Common myeloid progenitor, CD34-positive (primary cell): ENCODE measurements around the gene AAGAB.

Experiments used
- CTCF ChIA-PET: fragments of 350-600 bp; sonication (Branson Sonifier 250); formaldehyde crosslinking; loops from one replicate; lab custom pipeline; 2021; ENCODE audit warnings: antibody characterized with exemption; lab: Charles Lee
- POLR2A ChIA-PET: fragments of 350-600 bp; sonication (Branson Sonifier 250); formaldehyde crosslinking; loops from one replicate; lab custom pipeline; 2021; ENCODE audit warnings: antibody characterized with exemption; lab: Charles Lee
- DNase-seq, 3 donors: peaks; one replicate each; pipeline versions ENCODE4 v3.0.0 to v3.0.0-alpha.2; 2013
- H3K27ac ChIP-seq, 2 experiments: 1 replicate in 1 of 2; 2 replicates in 1 of 2; pipeline ENCODE4 v1.7.0; 2013; ENCODE audit warnings: inconsistent platforms in 2 of 2, low read length in 2 of 2, mild to moderate bottlenecking in 2 of 2, low read depth in 1 of 2, moderate library complexity in 1 of 2; ENCODE audit not compliant: severe bottlenecking in 2 of 2, insufficient read depth in 1 of 2, poor library complexity in 1 of 2
- H3K27me3 ChIP-seq, 5 experiments: replicated peaks in 2 of 5; 1 replicate in 3 of 5; 2 replicates in 2 of 5; pipeline versions ENCODE4 v1.6.1 to v1.7.0; 2013; ENCODE audit warnings: low read length in 4 of 5, mild to moderate bottlenecking in 2 of 5, moderate library complexity in 2 of 5, inconsistent platforms in 1 of 5; ENCODE audit not compliant: insufficient read depth in 5 of 5, control insufficient read depth in 4 of 5
- H3K36me3 ChIP-seq, 4 experiments: 1 replicate in 2 of 4; 2 replicates in 2 of 4; pipeline versions ENCODE4 v1.6.1 to v1.7.0; 2013; ENCODE audit warnings: low read length in 3 of 4, control low read depth in 1 of 4, mild to moderate bottlenecking in 1 of 4; ENCODE audit not compliant: control insufficient read depth in 4 of 4, insufficient read depth in 4 of 4
- H3K4me1 ChIP-seq, 4 experiments: 1 replicate in 3 of 4; 2 replicates in 1 of 4; pipeline versions ENCODE4 v1.6.1 to v1.7.1; 2013; ENCODE audit warnings: low read length in 3 of 4, mild to moderate bottlenecking in 3 of 4, control low read depth in 1 of 4, inconsistent platforms in 1 of 4, moderate library complexity in 1 of 4; ENCODE audit not compliant: control insufficient read depth in 4 of 4, insufficient read depth in 4 of 4; ENCODE audit errors: control extremely low read depth in 1 of 4
- H3K4me3 ChIP-seq, 7 experiments: 1 replicate in 4 of 7; 2 replicates in 3 of 7; pipeline versions ENCODE4 v1.5.1 to v1.7.0; 2013; ENCODE audit warnings: mild to moderate bottlenecking in 7 of 7, low read length in 6 of 7, moderate library complexity in 6 of 7, inconsistent platforms in 2 of 7, low read depth in 2 of 7, control low read depth in 1 of 7; ENCODE audit not compliant: insufficient read depth in 4 of 7, control insufficient read depth in 1 of 7; ENCODE audit errors: extremely low read depth in 1 of 7
- H3K9me3 ChIP-seq, 5 experiments: 1 replicate in 4 of 5; 2 replicates in 1 of 5; pipeline versions ENCODE4 v1.6.1 to v1.7.1; 2013; ENCODE audit warnings: low read length in 4 of 5, mild to moderate bottlenecking in 2 of 5, inconsistent platforms in 1 of 5, low read depth in 1 of 5, moderate library complexity in 1 of 5; ENCODE audit not compliant: control insufficient read depth in 4 of 5, insufficient read depth in 2 of 5; ENCODE audit errors: control extremely low read depth in 1 of 5
- WGBS: methylation state at CpG from one replicate; pipeline ENCODE4 v1.1.5; 2013; ENCODE audit not compliant: insufficient coverage; 5-methylcytosine and 5-hydroxymethylcytosine counted together

The AAGAB gene

GRCh38 chr15:67241132-67241855 is 13.2 kb downstream of the AAGAB start:
- no peak for DNase-seq
- H3K27me3 ChIP-seq: no peaks in the 10 kb centered on the region
- 100% methylated on average over 3 of the region's 4 CpGs for WGBS
- peaks cover 3 to 27% (median 12%) of the 10 kb centered on the region in 4 experiments for H3K4me1 ChIP-seq
- H3K36me3 ChIP-seq: peaks cover 0 to 3% (median 2%) of the 10 kb centered on the region in 4 experiments
- H3K4me3 ChIP-seq: no peak overlapping the region
- no peaks in the 10 kb centered on the region for H3K9me3 ChIP-seq
- H3K27ac ChIP-seq: no peak overlapping the region
- ChIA-PET POLR2A (interaction anchor here (0.6 kb wide), 1 partner anchor 16 kb away, joined by 6 read pairs; no protein-coding TSS in a partner anchor), CTCF (interaction anchor here (1.7 kb wide), 1 partner anchor 12 kb away, joined by 4 read pairs; no protein-coding TSS in a partner anchor)

GRCh38 chr15:67240235-67241131 is 14.0 kb downstream of the AAGAB start:
- DNase-seq: peak in 1 of 3 donors; percentile 25
- no peaks in the 10 kb centered on the region for H3K27me3 ChIP-seq
- H3K4me1 ChIP-seq: peaks cover 3 to 27% (median 12%) of the 10 kb centered on the region in 4 experiments
- CTCF ChIA-PET: interaction anchor here (0.8 to 1.7 kb wide), 5 partner anchors 11 to 193 kb away, joined by 3 to 4 read pairs (median 3); no protein-coding TSS in a partner anchor
- peaks cover 0 to 2% (median 0%) of the 10 kb centered on the region in 4 experiments for H3K36me3 ChIP-seq
- no peak overlapping the region for H3K4me3 ChIP-seq
- no peaks in the 10 kb centered on the region for H3K9me3 ChIP-seq
- no peak overlapping the region for H3K27ac ChIP-seq
- POLR2A ChIA-PET: no interaction called here
- 50% methylated on average over 1 of the region's 3 CpGs for WGBS

GRCh38 chr15:67232591-67232990 is 21.9 kb downstream of the AAGAB start:
- Histone ChIP-seq H3K4me1 (peaks cover 3 to 18% (median 9%) of the 10 kb centered on the region in 4 experiments), H3K27ac (no peak overlapping the region), H3K9me3 (no peaks in the 10 kb centered on the region), H3K36me3 (peaks cover 9 to 43% (median 19%) of the 10 kb centered on the region in 4 experiments), H3K27me3 (no peaks in the 10 kb centered on the region), H3K4me3 (no peak overlapping the region)
- ChIA-PET CTCF (no interaction called here), POLR2A (no interaction called here)
- DNase-seq: no peak
- WGBS: 100% methylated on average over 1 of the region's 3 CpGs

GRCh38 chr15:67230504-67230903 is 24.0 kb downstream of the AAGAB start:
- CTCF ChIA-PET: interaction anchor here (1.4 kb wide), 1 partner anchor 284 kb away, joined by 3 read pairs; no protein-coding TSS in a partner anchor
- Histone ChIP-seq H3K9me3 (no peaks in the 10 kb centered on the region), H3K4me1 (peaks cover 6 to 22% (median 12%) of the 10 kb centered on the region in 4 experiments), H3K27me3 (no peaks in the 10 kb centered on the region), H3K36me3 (peaks cover 7 to 45% (median 21%) of the 10 kb centered on the region in 4 experiments), H3K4me3 (no peak overlapping the region), H3K27ac (no peak overlapping the region)
- DNase-seq: no peak
- WGBS: 100% methylated on average over 2 of the region's 2 CpGs
- POLR2A ChIA-PET: interaction anchor here (0.6 kb wide), 1 partner anchor 1395 kb away, joined by 3 read pairs; no protein-coding TSS in a partner anchor

- CTCF ChIA-PET: interaction anchor here (1.6 kb wide), 1 partner anchor 12 kb away, joined by 3 read pairs; no protein-coding TSS in a partner anchor
- Histone ChIP-seq H3K4me3 (peak overlapping the region in 2 of 7 experiments; percentile 21 to 27), H3K27me3 (no peaks in the 10 kb centered on the region), H3K27ac (no peak overlapping the region), H3K9me3 (no peaks in the 10 kb centered on the region), H3K36me3 (peaks cover 7 to 32% (median 20%) of the 10 kb centered on the region in 4 experiments), H3K4me1 (peaks cover 6 to 22% (median 12%) of the 10 kb centered on the region in 4 experiments)
- POLR2A ChIA-PET: no interaction called here
- no CpG with 5 or more reads among the region's 1 CpG for WGBS
- peak; percentile 39 to 84 (median 75) for DNase-seq
These were observed 26.2 kb downstream of the AAGAB start for GRCh38 chr15:67228286-67228685.

- Histone ChIP-seq H3K4me1 (peaks cover 6 to 22% (median 12%) of the 10 kb centered on the region in 4 experiments), H3K27me3 (no peaks in the 10 kb centered on the region), H3K4me3 (peak overlapping the region in 1 of 7 experiments; percentile 21), H3K27ac (no peak overlapping the region), H3K9me3 (no peaks in the 10 kb centered on the region), H3K36me3 (peaks cover 3 to 29% (median 18%) of the 10 kb centered on the region in 4 experiments)
- WGBS: no CpG with 5 or more reads among the region's 1 CpG
- DNase-seq: peak; percentile 17 to 78 (median 59)
- CTCF ChIA-PET: interaction anchor here (1.6 kb wide), 1 partner anchor 12 kb away, joined by 3 read pairs; no protein-coding TSS in a partner anchor
- POLR2A ChIA-PET: no interaction called here
These were observed 26.6 kb downstream of the AAGAB start for GRCh38 chr15:67227846-67228245.
